CD4-positive, alpha-beta T cell treated with Interleukin-15 for 1 hour (primary cell): ENCODE measurements around the gene CDR2L.
"Not testable (repeated sequence)": the region's sequence is repeated elsewhere in the genome, so short reads cannot be mapped to it uniquely, and the experiment has no call there.

ENCODE experiments used
- DNase-seq: peaks from one replicate; pipeline ENCODE4 v3.0.0-alpha.2; 2020

The CDR2L gene

GRCh38 chr17:75044716-75045115 lies 57.3 kb downstream of the CDR2L start:
- no peak for DNase-seq

- DNase-seq: not testable (repeated sequence)
These were observed 58.5 kb downstream of the CDR2L start for GRCh38 chr17:75045946-75046406.

- peak; percentile 95 for DNase-seq
These were observed 59.2 kb downstream of the CDR2L start, which contains the start of the genes ATP5PD and KCTD2 for GRCh38 chr17:75046407-75047289. ATP5PD (minus strand) TSS chr17:75046969; CDS start chr17:75042650, 4,319 bp downstream. KCTD2 (plus strand) TSS chr17:75047225; CDS start chr17:75047251, 26 bp downstream.

GRCh38 chr17:75047398-75048098 lies 60.1 kb downstream of the CDR2L start:
- DNase-seq: no peak

- DNase-seq: no peak
These were observed 60.9 kb downstream of the CDR2L start for GRCh38 chr17:75048249-75048878.

- no peak for DNase-seq
These were observed 61.6 kb downstream of the CDR2L start for GRCh38 chr17:75049057-75049456.

GRCh38 chr17:75049706-75050105 lies 62.3 kb downstream of the CDR2L start:
- DNase-seq: no peak

GRCh38 chr17:75051941-75052340 lies 64.5 kb downstream of the CDR2L start:
- DNase-seq: no peak
